Heart left ventricle (tissue), 13 donors: ENCODE results near the gene EP400.

Source experiments
- CTCF ChIP-seq, 12 donors: fragments of 200-600 bp; sonication (generic) in 4 of 12; IDR thresholded peaks; one replicate each; pipeline versions ENCODE4 v1.5.0 to v1.8.0; 2018 to 2022; ENCODE audit warnings: antibody characterized with exemption in 12 of 12, mild to moderate bottlenecking in 5 of 12
- POLR2A ChIP-seq, 2 donors: fragments of 450-650 bp; IDR thresholded peaks; one replicate each; pipeline ENCODE4 v1.6.1; 2017; ENCODE audit warnings: antibody characterized with exemption in 2 of 2, mild to moderate bottlenecking in 2 of 2, moderate library complexity in 2 of 2
- donor health status: ischemic (EF 13 %, LVEDD 7.1; RV severe dilation, severe dysfunction).
- donor health status: DM: no; HTN: yes; CAD: no.
- donor health status: DM: no; HTN: no; CAD: no.
- donor health status: ischemic (EF 25% LVEDD 6.9; RV normal size, moderate dysfunction).
- donor health status: ischemic (EF 25% LVEDD 5.7; RV mildly dilated, moderate dysfunction).
- donor health status: ischemic (EF 35%, LVEDD 5.7; RV mildly dilated, moderate dysfunction).
- donor health status: nonischemic (EF 11% LVEDD 7.7; RV severe dilation, severe dysfunction).
- donor health status: DM: yes; HTN: yes; CAD: no.
- donor health status: PGD.
- donor health status: ischemic (EF 29% LVEDD 5.4; RV normal size, mild dysfunction).
- donor health status: nonischemic (EF 23%, LVEDD 6.1; RV moderate dilation, normal function).

DNA sequence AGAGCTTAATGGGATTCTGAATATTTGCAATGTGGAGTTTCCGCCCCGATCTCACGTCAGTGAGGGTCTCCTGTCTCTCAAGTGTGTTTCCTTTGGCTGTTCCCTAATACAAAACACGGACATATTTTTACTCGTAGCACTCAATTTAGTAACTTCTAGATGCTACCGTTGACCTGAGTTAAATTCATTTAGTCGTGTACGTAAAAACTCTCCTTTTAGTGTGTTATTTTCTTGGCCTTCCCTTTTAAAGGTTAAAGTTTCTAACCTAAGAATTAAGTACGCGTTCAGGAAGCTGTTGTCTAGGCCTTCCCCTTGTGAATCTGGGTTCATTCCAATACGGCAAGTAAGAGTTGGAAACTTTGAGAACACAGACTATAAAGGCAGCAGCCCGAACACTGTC is 130.0 kb downstream of the EP400 start:
- TF ChIP-seq CTCF (IDR thresholded peaks at IDR 0.05) (no peak), POLR2A (IDR thresholded peaks at IDR 0.05) (no peak)
